DOHH2 (cell line): ENCODE results near the gene LAMA2.

Experiments
- EZH2phosphoT487 ChIP-seq: fragments of 200-600 bp; sonication (generic); IDR thresholded peaks from 2 replicates; pipeline ENCODE4 v1.6.1; 2017; ENCODE audit warnings: borderline replicate concordance, mild to moderate bottlenecking, antibody characterized with exemption, low read length, moderate library complexity, mixed read lengths
- TF ChIP-seq, protein P1 (sequence below): fragments of 200-600 bp; sonication (generic); IDR thresholded peaks from one replicate; pipeline ENCODE4 v1.5.1; 2014; ENCODE audit warnings: antibody characterized with exemption, mild to moderate bottlenecking, low read depth, low read length; ENCODE audit not compliant: poor library complexity, severe bottlenecking

GRCh38 chr6:128964771-128965170, 81.8 kb downstream of the LAMA2 start:
- TF ChIP-seq, protein P1, sequence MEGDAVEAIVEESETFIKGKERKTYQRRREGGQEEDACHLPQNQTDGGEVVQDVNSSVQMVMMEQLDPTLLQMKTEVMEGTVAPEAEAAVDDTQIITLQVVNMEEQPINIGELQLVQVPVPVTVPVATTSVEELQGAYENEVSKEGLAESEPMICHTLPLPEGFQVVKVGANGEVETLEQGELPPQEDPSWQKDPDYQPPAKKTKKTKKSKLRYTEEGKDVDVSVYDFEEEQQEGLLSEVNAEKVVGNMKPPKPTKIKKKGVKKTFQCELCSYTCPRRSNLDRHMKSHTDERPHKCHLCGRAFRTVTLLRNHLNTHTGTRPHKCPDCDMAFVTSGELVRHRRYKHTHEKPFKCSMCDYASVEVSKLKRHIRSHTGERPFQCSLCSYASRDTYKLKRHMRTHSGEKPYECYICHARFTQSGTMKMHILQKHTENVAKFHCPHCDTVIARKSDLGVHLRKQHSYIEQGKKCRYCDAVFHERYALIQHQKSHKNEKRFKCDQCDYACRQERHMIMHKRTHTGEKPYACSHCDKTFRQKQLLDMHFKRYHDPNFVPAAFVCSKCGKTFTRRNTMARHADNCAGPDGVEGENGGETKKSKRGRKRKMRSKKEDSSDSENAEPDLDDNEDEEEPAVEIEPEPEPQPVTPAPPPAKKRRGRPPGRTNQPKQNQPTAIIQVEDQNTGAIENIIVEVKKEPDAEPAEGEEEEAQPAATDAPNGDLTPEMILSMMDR = no peak
- no peak for TF ChIP-seq EZH2phosphoT487
